GM12801 (cell line): ENCODE results near the gene NTM.

Experiments
- TF ChIP-seq, protein P1 (sequence below): IDR thresholded peaks from one replicate; pipeline ENCODE4 v1.5.1; 2011; ENCODE audit warnings: control low read depth; ENCODE audit not compliant: insufficient read length; ENCODE audit errors: extremely low read depth

NTM gene

DNA sequence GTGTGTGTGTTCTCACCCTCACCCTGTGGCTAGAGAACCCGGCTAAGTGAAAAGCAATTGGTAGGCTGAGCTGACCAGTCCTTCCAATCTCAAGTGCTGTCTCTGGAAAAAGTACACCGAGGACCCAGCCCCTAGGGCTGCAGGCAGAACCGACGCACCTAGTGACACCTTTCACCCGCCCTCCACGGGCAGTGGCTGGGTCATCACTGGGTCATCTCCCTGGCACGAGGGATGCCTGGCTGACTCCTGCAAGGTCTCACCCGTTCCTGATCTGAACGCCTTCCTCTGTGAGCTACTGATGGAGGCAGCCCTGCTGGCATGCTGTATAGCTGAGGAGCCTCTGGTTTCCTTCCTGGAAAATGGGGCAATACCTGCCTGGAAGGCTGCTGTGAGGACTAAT is 311.5 kb downstream of the NTM start:
- TF ChIP-seq, protein P1, sequence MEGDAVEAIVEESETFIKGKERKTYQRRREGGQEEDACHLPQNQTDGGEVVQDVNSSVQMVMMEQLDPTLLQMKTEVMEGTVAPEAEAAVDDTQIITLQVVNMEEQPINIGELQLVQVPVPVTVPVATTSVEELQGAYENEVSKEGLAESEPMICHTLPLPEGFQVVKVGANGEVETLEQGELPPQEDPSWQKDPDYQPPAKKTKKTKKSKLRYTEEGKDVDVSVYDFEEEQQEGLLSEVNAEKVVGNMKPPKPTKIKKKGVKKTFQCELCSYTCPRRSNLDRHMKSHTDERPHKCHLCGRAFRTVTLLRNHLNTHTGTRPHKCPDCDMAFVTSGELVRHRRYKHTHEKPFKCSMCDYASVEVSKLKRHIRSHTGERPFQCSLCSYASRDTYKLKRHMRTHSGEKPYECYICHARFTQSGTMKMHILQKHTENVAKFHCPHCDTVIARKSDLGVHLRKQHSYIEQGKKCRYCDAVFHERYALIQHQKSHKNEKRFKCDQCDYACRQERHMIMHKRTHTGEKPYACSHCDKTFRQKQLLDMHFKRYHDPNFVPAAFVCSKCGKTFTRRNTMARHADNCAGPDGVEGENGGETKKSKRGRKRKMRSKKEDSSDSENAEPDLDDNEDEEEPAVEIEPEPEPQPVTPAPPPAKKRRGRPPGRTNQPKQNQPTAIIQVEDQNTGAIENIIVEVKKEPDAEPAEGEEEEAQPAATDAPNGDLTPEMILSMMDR, result no peak

DNA sequence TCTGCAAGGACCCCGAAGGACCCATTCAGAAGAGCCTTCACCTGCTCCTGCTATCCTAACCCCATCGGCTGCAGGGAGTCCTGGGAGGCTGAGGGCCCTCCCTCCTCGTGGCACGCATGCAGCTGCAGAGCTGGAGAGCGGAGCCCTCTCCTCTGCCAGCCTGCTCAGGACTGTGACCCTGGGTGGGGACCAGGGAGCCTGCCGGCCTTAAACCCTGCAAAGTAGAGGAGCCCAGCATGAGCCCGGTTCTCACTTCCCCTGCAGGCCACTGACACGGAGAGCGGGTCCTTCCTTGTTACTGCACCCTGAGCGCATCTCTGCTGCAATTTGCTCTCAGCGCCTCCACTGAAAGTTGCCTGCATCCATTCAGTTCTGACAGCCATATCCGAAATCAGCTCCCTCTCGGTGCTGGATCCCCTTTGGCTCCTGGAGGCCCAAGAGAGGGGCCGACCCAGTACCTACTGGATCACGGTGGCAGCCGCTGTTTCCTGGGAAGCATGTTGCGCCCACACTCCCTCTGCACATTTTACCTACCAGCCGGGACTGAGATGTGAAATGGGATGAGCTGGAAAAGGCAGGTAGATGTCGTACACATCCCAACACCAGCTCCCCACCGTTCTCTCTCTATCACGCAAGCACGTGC is 312.1 kb downstream of the NTM start:
- TF ChIP-seq, protein P1, result no peak

DNA sequence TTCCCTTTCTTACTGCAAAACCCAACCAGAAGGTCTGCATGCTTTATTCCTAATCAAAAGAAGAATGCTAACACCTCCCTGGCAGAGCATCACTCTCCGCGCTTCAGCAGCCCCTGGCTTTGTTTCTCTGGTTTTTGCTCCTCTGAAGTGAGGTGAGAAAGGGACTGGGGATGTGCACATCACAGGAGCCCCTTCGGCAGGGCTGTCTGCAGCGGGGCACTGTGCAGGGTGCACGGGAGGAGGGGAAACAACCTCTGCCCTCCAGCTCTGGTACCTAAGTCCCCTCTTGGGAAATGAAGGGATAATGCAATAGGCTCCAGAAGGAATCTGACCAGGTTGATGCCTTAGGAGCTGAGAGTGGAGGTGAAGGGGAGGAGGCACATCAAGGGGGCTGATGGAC is 312.7 kb downstream of the NTM start:
- TF ChIP-seq, protein P1, result no peak

GRCh38 chr11:131683666-131684065 is 313.3 kb downstream of the NTM start:
- TF ChIP-seq, protein P1, result no peak

GRCh38 chr11:131684111-131685060 is 314.0 kb downstream of the NTM start:
- TF ChIP-seq, protein P1, result no peak

- TF ChIP-seq, protein P1, result no peak
Measured at GRCh38 chr11:131685206-131685605, 314.8 kb downstream of the NTM start.

GRCh38 chr11:131685906-131686305 is 315.5 kb downstream of the NTM start:
- TF ChIP-seq, protein P1, result no peak
